ENCODE measurements around the gene EIF4H. TPM values are rescaled to one million over a fixed set of nuclear protein-coding genes. Genes with fewer than 3 reads are reported as not detected.
A peak's percentile ranks its signal among the peaks of the same experiment; 100 is the strongest.

EIF4H gene
- polyA plus RNA-seq, 1 donor (not counting 4 experiments of a cell fraction or from before 2014, with no cell fraction given): 340 TPM

DNA sequence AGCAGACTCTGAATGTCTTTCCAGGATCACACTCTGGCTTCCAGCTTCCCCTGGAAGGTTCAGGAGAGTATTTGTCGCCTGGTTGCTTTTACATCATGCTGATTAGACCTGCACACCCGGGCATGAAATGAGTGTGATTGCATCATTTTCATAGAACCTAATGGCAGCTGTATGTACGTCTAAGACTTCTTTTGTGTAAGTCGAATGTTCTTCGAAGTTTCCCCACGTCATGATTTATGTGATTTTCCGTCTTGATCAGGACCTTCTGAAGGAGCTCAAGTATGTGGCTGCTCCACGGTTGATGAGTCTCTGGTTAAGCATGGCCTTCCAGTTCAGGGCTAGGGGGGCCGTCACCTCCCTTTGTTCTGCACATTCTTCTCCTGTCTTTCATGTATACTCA is 4.5 kb downstream of the EIF4H start:
- Histone ChIP-seq H3K4me3 (ENCODE audit: control insufficient read depth in 2 of 3, extremely low read depth in 1 of 3, insufficient read depth in 2 of 3, low read depth in 1 of 3, low read length in 3 of 3) (no peak overlapping the region), H4K20me1 (ENCODE audit: control insufficient read depth, extremely low read depth, insufficient read depth, low read length) (peaks cover 52% of the 10 kb centered on the region), H3K4me1 (ENCODE audit: control insufficient read depth, extremely low read depth, insufficient read depth, low read length) (peaks cover 57% of the 10 kb centered on the region), H3K27me3 (ENCODE audit: control insufficient read depth, extremely low read depth, insufficient read depth, low read length) (no peaks in the 10 kb centered on the region), H3K27ac (ENCODE audit: control insufficient read depth, insufficient read depth, low read length) (peak overlapping the region; percentile 42), H3K4me2 (ENCODE audit: control insufficient read depth, extremely low read depth, insufficient read depth, low read depth, low read length) (peak overlapping the region; percentile 18), H3K9ac (ENCODE audit: control insufficient read depth, extremely low read depth, insufficient read depth, low read length) (no peak overlapping the region), H2AFZ (ENCODE audit: control insufficient read depth, low read length) (no peak overlapping the region), H3K9me1 (ENCODE audit: control insufficient read depth, extremely low read depth, insufficient read depth, low read length) (peaks cover 6% of the 10 kb centered on the region), H3K79me2 (ENCODE audit: control insufficient read depth, insufficient read depth, low read length) (peaks cover 94% of the 10 kb centered on the region), H3K9me3 (ENCODE audit: control insufficient read depth, low read depth, low read length) (no peaks in the 10 kb centered on the region), H3K36me3 (ENCODE audit: control insufficient read depth in 2 of 2, extremely low read depth in 1 of 2, insufficient read depth in 2 of 2, low read length in 2 of 2) (peaks cover 6 to 33% of the 10 kb centered on the region in 2 experiments)
- DNase-seq (ENCODE audit: low read depth, low spot score): no peak
- dilution Hi-C loops (cut with MboI; ENCODE audit: extremely low pct_ligation_motif_present, low sequenced_read_pairs): no loop called here
- TF ChIP-seq EZH2 (IDR thresholded peaks at IDR 0.05; ENCODE audit: low read length): no peak
- TF ChIP-seq CTCF (optimal IDR thresholded peaks at IDR 0.05 in 1 of 3, IDR thresholded peaks at IDR 0.05 in 1 of 3, conservative IDR thresholded peaks at IDR 0.05 in 1 of 3; ENCODE audit: extremely low read depth in 1 of 3, insufficient read depth in 2 of 3, low read length in 3 of 3): no peak
- FAIRE-seq: no peak

GRCh38 chr7:74179935-74180604 is 5.9 kb downstream of the EIF4H start:
- no peak for FAIRE-seq

More at GRCh38 chr7:74179935-74180604, 5.9 kb downstream of the EIF4H start:
- dilution Hi-C loops (cut with MboI; ENCODE audit: extremely low pct_ligation_motif_present, low sequenced_read_pairs): no loop called here
- Histone ChIP-seq H3K9me1 (ENCODE audit: control insufficient read depth, extremely low read depth, insufficient read depth, low read length) (peaks cover 6% of the 10 kb centered on the region), H3K4me2 (ENCODE audit: control insufficient read depth, extremely low read depth, insufficient read depth, low read depth, low read length) (no peak overlapping the region), H3K36me3 (ENCODE audit: control insufficient read depth in 2 of 2, extremely low read depth in 1 of 2, insufficient read depth in 2 of 2, low read length in 2 of 2) (peaks cover 7 to 33% of the 10 kb centered on the region in 2 experiments), H2AFZ (ENCODE audit: control insufficient read depth, low read length) (no peak overlapping the region), H3K4me1 (ENCODE audit: control insufficient read depth, extremely low read depth, insufficient read depth, low read length) (peaks cover 63% of the 10 kb centered on the region), H3K9me3 (ENCODE audit: control insufficient read depth, low read depth, low read length) (no peaks in the 10 kb centered on the region), H3K27ac (ENCODE audit: control insufficient read depth, insufficient read depth, low read length) (no peak overlapping the region), H3K4me3 (ENCODE audit: control insufficient read depth in 2 of 3, extremely low read depth in 1 of 3, insufficient read depth in 2 of 3, low read depth in 1 of 3, low read length in 3 of 3) (no peak overlapping the region), H3K79me2 (ENCODE audit: control insufficient read depth, insufficient read depth, low read length) (peaks cover 99% of the 10 kb centered on the region), H3K27me3 (ENCODE audit: control insufficient read depth, extremely low read depth, insufficient read depth, low read length) (no peaks in the 10 kb centered on the region), H3K9ac (ENCODE audit: control insufficient read depth, extremely low read depth, insufficient read depth, low read length) (no peak overlapping the region), H4K20me1 (ENCODE audit: control insufficient read depth, extremely low read depth, insufficient read depth, low read length) (peaks cover 60% of the 10 kb centered on the region)
- no peak for DNase-seq (ENCODE audit: low read depth, low spot score)
- TF ChIP-seq CTCF (optimal IDR thresholded peaks at IDR 0.05 in 1 of 3, IDR thresholded peaks at IDR 0.05 in 1 of 3, conservative IDR thresholded peaks at IDR 0.05 in 1 of 3; ENCODE audit: extremely low read depth in 1 of 3, insufficient read depth in 2 of 3, low read length in 3 of 3) (no peak), EZH2 (IDR thresholded peaks at IDR 0.05; ENCODE audit: low read length) (no peak)

All from keratinocyte (primary cell).